ENCODE measurements around the gene CEACAM3.
"Not testable (repeated sequence)": the region's sequence is repeated elsewhere in the genome, so short reads cannot be mapped to it uniquely, and the experiment has no call there.

CEACAM3 gene
- total RNA-seq: 0 reads per million in 2 donors

DNA sequence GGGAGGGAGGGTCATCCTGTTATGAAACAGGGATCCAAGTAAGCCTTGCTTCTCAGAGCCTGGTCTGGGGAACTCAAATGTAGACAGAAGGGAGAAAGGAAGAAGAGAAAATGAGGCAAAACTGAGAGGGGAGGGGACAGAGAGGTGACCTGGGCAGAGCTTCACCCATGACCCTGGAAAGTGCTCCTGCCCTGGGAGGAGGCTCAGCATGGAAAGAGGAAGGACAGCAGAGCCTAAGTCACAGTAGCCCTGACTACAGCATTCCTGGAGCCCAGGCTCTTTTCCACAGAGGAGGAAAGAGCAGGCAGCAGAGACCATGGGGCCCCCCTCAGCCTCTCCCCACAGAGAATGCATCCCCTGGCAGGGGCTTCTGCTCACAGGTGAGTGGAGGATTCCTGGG is at the start of gene CEACAM3:
Gene CEACAM3, plus strand, starts transcription at position 226 of the 400 bp plus-strand sequence. Its CDS starts 91 bp downstream, at position 317.
- DNase-seq: no peak

DNA sequence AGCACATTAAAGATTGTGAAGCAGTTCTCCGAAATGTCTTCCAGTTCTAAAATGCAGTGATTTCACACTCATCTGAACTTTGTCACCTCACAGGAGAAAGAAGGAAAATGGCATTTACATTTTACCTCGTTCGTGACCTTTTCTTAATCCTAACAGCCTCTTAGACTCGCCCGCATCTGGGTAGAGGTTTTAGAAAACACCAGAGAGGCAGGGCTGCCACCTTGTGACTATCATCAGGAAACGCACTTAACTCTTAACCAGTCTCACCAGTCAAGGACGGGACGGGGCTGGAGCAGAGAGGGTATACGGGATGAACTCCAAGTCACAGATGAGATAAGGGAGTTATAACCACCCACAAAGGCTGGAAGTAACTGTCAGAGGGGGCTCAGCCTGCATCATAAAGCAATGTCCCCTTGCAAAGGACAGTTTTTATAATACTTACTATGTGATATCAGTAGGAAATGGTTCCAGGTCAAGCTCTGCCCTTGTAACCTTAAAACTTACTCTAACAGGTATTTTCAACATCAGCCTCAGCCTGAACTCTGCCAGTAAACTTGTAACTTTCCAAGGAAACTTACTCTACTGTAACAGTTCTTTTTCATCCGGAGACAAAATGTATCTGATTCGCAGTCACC is 49.7 kb upstream of the CEACAM3 start:
- no peak for DNase-seq

DNA sequence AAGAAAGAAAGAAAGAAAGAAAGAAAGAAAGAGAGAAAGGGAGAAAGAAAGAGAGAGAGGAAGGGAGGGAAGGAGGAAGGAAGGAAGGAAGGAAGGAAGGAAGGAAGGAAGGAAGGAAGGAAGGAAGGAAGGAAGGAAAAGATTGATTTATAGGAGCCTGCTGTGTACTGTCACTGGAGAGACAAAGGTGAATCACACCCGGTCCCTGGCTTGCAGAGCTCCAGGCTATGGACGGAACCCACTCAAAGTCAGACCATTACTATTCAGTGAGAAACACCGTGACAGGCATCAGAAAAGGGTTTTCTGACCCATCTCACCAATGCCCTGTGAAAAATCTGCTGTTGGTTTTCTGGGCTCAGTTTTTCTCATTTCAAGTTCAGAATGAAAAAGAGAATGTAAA is 48.4 kb upstream of the CEACAM3 start:
- no peak for DNase-seq

DNA sequence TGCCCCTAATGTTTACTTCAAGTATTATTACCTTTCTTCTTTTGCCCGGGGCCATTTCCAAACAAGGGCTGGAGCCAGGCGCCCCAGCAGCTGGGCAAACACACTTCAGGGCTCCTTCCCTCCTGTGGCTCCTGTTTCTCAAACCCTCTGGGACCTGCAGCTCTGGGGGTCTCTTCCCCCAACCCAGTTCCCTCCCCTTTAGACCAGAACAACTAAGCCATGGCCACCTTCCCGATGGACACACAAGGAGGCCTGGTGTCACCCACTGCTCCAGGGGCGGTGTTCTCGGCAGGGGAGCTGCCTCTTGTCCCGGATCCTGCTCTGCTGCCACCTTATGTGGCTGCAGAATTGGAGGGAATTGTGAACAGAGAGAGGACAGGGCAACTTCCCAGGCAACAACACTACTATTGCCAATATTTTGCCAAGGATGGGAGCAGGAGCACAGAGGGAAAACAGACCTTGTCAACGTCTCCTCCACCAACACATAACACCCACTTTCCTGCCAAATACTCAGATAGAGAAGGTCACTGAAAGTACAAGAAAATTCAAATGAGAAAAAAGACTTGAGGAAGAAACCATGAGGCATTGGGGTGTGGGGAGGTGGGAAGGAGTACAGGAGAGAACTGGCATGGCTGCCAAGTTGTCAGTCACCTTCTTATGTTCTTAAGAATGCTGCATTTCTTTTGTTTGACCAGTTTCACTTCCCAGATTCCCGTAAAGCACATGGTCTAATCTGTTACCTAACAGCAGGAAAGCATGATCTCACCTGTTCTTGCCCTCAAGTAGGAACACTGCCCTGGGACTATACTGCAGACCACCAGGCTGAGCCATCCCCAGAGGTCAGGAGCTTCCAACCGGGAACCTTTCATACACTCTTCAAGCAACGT is 45.9 kb upstream of the CEACAM3 start:
- DNase-seq: not testable (repeated sequence)

DNA sequence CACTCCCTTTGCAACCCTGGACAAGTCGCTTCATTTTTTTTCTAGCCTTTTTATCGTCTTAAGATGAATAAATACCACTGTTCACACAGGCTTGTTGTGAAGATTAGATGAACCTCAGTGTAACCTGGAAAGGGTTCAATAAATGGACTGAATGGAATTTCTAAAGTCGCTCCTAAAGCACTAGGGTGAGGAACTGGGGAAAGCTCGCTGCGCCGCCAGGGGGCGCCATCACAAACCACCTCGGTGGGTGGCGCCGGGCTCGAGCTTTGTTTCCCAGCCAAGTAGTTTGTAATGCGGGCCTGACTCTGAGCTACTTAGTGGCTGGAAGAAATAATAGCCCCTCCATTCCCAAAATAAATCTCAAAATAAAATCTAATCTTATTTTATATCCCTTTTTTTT is 43.2 kb upstream of the CEACAM3 start:
- DNase-seq: peak; percentile 40

DNA sequence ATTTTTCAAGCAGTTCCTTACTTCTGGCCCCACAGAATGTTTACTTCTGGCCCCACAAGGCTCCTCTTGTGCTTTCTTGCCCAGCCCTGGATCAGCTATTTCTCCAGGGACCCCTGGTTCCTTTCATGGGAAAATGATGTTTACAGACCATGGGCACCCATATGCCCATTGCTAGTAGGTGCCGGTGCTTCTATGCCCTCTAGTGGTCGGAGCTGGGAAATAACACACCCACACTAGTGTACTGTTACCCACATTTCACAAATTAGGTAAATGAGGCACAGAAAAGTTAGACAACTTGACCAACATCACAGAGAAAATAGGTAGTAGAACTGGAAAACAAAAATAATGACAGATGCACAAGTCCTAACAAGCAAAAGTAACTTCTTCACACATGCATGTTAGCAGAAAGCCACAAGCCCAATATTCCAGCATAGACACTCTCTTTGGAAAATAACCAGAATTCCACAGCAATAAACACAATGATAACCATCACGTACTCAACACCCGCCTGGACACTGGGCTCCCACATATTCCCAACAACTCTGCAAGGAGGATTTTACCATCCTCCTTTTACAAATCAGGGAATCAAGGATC is 42.4 kb upstream of the CEACAM3 start:
- no peak for DNase-seq

DNA sequence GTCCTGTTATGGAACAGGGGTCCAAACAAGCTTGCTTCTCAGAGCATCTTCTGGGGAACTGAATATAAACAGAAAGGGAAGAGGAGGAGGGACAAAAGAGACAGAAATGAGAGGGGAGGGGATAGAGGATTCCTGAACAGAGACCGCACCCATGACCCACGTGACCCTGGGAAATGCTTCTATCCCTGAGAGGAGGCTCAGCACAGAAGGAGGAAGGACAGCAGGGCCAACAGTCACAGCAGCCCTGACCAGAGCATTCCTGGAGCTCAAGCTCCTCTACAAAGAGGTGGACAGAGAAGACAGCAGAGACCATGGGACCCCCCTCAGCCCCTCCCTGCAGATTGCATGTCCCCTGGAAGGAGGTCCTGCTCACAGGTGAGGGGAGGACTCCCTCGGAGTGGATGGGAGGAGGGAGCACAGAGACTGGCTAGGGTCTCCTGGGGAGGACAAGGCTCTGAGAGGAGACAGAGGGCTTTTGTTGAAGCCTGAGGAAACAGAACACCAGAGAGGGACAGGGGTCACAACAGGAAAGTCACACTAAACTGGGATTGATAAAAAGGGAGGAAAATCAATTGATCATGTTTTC is 41.0 kb upstream of the CEACAM3 start, which contains the start of gene CEACAM6:
Gene CEACAM6, plus strand, starts transcription at position 203 of the 586 bp plus-strand sequence. Its CDS starts 109 bp downstream, at position 312.
- no peak for DNase-seq

DNA sequence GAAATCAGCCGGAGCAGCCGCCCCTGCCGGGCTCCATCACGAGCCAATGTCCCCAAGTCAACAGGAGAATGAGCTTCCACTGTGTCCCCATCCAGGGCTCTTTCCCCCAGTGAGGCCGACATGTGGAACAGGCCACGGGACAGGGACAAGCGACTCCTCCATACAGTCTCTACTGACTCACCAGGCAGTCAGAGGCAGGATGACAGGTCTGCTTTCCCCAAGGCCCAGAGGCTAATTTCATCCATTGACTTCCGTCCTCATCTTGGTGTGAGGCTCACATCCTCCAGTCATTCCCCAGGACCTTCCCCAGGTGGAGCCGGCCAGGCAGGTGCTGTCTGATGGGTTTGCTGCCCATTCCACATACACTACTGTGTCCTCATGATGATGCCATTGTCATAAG is 37.5 kb upstream of the CEACAM3 start:
- DNase-seq: no peak

DNA sequence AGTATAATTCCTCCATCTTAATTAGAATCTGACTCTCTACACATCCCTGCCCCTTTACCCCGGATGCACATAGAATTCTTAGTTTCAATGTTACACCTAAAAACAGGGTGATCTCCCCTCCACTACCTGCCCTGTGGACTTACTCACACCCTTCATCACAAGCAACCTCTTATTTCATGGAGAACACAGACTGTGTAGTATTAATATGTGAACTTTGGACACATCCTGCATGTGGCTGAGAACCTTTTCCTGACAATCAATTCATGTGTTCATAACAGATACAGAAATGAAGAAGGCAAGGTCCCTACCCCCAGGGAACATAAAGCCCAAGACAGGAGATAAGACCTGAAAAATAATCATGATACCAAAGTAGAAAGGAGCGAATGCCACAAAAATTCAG is 29.3 kb upstream of the CEACAM3 start:
- DNase-seq: no peak

DNA sequence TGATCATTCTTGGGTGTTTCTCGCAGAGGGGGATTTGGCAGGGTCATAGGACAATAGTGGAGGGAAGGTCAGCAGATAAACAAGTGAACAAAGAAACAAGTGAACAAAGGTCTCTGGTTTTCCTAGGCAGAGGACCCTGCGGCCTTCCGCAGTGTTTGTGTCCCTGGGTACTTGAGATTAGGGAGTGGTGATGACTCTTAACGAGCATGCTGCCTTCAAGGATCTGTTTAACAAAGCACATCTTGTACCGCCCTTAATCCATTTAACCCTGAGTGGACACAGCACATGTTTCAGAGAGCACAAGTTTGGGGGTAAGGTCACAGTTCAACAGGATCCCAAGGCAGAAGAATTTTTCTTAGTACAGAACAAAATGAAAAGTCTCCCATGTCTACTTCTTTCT is 28.3 kb upstream of the CEACAM3 start:
- not testable (repeated sequence) for DNase-seq

DNA sequence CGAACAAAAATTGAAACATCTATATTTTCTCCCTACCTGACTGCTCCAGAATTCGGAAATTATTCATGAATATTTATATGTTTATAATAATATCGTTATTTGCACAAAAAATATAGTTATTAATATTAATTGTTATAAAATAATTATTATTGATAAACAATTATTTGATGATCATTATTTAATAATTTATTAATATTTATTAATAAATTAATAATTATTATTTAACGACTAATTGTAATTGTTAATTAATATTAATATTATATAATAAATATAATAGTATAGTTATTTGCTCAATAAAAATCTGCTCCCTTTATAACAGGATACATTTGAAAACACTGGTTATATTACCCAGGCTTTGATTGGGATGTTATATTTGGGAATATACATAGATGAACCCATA is 26.8 kb upstream of the CEACAM3 start:
- no peak for DNase-seq

DNA sequence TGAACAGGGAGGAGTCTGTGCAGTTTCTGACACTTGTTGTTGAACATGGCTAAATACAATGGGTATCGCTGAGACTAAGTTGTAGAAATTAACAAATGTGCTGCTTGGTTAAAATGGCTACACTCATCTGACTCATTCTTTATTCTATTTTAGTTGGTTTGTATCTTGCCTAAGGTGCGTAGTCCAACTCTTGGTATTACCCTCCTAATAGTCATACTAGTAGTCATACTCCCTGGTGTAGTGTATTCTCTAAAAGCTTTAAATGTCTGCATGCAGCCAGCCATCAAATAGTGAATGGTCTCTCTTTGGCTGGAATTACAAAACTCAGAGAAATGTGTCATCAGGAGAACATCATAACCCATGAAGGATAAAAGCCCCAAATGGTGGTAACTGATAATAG is 25.0 kb upstream of the CEACAM3 start:
- no peak for DNase-seq

DNA sequence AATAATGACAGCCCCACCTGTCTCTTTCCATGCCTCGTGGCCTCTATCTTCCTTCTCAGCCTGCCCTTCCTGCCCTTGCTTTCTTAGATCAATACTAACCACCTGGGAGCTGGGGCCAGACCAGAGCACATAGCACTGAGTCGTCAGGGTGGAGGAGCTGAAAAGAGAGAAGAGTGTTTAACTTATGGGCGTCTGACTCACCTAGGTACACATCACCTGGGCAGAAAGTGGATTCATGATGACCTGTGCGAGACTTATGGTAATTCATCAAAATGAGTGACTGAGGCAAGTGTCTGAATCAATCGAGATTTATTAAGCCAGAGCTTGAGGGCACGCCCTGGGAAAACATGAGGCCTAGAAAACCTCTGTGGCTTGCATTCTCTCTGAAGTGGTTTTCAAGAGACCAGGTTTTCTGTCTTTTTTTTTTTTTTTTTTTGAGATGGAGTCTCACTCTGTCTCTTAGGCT is 21.8 kb upstream of the CEACAM3 start:
- no peak for DNase-seq

DNA sequence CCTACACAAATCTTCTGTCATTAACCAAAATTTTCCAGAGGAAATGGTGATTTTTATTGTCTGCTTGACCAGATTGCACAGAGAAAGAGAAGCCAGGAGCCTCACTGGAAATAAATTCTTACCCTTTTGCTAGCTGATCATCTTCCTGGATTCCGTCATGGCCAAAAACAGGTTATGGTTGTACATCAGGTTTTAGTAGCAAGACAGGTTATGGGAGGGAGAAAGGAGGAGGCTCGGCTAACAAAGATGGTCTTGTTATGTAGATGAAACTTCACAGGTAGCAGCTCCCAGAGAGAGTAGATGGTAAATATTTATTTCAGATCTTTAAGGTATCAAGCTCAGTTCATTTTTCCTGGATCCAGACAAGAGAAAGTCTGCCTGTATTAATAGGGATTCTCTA is 19.7 kb upstream of the CEACAM3 start:
- no peak for DNase-seq

DNA sequence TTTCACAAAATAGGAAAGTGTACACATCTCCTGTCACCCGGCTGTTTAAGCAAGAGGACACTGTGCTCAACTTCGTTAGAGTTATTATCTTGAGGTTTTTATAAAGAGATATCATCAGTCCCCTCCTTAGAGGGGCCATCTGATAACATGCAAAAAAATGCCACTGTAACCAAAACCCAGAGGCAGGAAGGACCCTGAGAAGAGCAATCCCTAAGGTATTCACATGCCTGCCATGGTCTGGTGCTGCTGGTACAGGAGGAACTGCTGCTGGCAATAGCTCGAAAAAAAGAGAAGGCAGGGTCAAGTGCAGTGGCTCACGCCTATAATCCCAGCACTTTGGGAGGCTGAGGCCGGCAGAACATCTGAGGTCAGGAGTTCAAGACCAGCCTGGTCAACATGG is 12.8 kb upstream of the CEACAM3 start:
- no peak for DNase-seq

DNA sequence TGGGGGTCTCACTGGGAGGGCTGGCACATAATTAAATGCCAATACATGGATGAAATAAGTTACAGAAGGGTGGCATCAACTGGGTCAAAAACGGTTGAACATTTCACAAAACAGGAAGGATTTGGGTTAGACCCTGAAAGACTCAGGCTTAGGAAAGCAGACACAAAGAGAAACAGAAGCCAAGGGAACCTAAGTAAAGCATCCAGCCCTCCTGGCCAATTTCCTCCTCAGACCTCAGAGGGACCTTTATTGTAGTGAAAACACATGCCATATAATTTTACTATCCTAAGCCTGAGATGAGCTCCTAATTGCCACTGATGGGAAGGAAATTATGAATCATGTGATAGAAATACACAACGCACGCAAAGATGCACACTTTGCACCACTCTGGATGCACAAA is 12.1 kb upstream of the CEACAM3 start:
- DNase-seq: no peak

DNA sequence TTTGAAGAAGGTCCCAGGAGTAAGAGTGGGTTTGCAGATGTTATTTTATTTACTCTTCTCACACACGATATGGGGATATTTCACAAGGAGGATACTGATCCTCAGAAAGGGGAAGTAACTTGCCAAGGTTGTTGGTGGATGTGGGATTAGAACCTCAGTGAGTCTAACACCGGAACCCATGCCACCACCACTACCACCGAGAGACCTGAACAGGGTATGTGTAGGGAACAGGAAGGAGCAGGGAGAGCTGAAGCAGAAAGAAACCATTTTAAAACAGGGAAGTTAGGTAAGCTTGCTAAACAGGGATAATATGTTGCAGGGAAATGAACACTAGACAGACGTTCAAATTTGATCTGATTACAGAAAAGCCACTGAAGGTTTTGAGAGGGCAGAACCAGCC is 11.6 kb upstream of the CEACAM3 start:
- no peak for DNase-seq

DNA sequence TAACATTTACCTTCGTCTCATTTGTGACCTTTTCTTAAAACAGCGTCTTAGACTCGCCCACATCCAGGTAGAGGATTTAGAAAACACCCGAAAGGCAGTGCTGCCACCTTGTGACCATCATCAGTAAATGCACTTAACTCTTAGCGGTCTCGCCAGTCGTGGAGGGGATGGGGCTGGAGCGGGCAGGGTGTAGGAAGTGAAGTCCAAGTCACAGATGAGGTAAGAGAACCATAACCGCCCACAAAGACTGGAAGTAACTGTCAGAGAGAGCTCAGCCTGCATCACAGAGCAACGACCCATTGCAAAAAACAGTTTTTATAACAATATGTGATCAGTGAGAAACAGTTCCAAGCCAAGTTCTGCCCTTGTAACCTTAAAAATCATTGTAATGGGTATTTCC is 10.7 kb upstream of the CEACAM3 start:
- no peak for DNase-seq

DNA sequence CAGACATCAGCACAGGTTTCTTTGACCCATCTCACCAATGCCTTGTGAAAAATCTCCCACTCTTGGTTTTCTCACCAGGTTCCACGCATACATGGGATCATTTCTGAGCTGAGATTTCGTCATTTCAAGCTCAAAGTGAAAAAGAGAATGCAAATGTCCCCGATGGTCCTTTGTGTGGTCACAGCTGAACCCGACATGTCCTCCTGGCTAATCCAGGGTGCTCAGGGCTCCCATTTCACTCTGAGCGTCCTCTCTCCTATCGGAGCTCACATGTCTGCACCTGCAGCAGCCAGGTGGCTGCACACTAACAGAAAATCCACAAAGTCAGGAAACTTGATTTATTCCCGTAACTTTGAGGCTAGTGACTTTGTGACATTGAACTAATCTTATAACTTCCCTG is 9.3 kb upstream of the CEACAM3 start:
- DNase-seq: no peak

DNA sequence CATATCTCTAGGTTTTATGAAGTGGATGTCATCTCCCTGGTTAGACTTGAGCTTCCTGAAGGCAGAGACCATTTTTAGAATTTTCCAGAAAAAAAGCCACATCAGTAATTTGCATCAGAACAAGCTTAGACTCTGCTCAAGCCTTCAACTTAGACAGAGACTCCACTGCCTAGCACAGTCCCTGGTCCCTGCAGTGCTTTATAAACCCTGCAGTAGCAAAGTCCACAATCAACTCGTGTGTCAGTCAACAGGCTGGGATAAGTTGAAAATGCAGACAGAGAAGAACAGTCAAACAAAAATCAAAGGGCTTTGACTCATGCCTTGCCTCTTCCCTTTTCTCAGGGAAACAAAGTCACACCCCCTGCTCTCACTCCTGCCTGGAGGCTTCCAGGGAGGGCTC is 7.9 kb upstream of the CEACAM3 start:
- not testable (repeated sequence) for DNase-seq

DNA sequence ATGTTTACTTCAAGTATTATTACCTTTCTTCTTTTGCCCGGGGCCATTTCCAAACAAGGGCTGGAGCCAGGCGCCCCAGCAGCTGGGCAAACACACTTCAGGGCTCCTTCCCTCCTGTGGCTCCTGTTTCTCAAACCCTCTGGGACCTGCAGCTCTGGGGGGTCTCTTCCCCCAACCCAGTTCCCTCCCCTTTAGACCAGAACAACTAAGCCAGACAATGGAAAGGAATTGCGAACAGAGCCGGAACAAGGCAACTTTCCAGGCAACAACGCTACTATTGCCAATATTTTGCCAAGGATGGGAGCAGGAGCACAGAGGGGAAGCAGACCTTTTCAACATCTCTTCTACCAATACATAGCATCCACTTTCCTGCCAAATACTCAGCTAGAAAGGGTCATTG is 7.3 kb upstream of the CEACAM3 start:
- DNase-seq: not testable (repeated sequence)

DNA sequence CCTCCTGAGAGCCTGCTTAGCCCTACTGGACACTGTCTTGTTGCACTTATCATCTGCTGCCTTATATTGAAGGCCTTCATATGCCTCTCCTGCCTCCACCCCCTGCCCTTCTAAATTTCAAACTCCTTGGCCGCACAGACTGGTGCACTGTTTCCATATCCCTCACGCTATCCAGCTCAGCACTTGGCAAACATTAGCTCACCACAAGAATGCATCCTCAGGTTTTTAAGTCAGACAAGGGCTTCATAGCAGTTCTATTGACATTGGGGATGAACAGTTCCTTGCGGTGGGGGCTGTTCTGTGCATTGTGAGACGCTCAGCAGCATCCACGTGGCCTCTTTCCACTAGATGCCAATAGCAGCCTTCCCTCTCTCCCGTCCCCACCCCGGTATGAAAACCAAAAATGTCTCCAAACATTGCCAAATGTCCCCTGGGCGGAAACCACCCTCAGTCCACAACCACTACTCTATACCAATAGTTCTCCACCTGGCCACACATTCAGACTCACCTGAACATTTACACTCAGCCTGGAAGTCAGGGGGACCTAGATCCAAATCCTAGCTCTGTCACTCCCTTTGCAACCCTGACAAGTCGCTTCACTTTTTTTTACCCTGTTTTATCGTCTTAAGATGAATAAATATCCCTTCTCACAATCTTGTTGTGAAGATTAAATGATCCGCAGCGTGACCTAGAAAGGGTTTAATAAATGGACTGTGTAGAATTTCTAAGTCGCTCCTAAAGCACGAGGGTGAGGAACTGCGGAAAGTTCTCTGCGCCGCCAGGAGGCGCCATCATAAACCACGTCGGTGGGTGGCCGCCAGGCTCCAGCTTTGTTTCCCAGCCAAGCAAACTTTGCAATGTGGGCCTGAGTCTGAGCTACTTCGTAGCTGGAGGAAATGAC is 3.6 kb upstream of the CEACAM3 start:
- no peak for DNase-seq
